HT1080 (cell line): ENCODE measurements around the gene EPB42. TPM values are rescaled to one million over a fixed set of nuclear protein-coding genes. Genes with fewer than 3 reads are reported as not detected.
"Not testable (repeated sequence)": the region's sequence is repeated elsewhere in the genome, so short reads cannot be mapped to it uniquely, and the experiment has no call there.

Source experiments
- DNase-seq: peaks from one replicate; pipeline ENCODE4 v3.0.0-alpha.2; 2015; ENCODE audit warnings: low read depth
- total RNA-seq: library from RNA; depleted of rRNA; stranded (reverse); fragments of >200 nt; shearing (Covaris generic); gene quantifications from 2 replicates; pipeline ENCODE4 v1.2.3, GENCODE V29; 2014

The EPB42 gene
- total RNA-seq, 1 experiment from 2014 or later, result not detected

DNA sequence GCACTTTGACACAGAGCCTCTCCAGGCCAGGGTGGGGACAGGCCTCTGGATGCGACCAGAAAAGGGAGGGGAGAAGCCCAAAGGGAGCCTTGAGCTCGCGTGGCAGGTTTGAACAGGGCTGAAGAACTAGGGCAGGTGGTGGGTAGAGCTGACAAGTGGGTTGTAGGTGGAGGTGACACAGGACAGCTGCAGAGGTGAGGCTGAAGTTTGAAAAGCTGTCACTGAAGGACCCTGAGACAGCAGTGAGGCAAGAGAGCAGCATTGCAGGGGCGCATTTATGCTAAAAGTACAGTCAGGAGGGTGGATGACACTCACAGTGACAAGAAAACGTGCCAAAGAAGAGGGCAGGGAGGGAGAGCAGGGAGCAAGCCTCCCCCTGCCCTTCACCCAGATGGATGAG is 21.8 kb upstream of the EPB42 start:
- no peak for DNase-seq

DNA sequence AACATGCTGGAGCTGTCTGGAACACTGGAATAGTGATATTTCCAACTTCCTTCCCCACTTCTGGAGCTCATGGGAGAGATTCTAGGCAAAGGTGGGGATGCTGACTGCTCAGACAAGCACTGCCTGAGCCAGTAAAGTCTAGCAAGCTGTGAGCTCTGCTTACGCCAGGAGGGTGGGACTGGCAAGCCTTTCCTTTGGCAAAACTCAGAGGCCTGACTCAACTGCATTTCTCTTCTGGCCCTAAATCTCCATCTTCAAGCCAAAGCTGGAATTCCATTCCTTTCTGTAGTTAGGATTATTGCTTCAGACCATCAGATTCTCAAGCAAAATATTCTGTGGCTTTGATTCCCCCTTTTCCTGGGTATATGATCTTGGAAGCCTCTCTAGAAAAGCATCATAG is 20.3 kb upstream of the EPB42 start:
- no peak for DNase-seq

DNA sequence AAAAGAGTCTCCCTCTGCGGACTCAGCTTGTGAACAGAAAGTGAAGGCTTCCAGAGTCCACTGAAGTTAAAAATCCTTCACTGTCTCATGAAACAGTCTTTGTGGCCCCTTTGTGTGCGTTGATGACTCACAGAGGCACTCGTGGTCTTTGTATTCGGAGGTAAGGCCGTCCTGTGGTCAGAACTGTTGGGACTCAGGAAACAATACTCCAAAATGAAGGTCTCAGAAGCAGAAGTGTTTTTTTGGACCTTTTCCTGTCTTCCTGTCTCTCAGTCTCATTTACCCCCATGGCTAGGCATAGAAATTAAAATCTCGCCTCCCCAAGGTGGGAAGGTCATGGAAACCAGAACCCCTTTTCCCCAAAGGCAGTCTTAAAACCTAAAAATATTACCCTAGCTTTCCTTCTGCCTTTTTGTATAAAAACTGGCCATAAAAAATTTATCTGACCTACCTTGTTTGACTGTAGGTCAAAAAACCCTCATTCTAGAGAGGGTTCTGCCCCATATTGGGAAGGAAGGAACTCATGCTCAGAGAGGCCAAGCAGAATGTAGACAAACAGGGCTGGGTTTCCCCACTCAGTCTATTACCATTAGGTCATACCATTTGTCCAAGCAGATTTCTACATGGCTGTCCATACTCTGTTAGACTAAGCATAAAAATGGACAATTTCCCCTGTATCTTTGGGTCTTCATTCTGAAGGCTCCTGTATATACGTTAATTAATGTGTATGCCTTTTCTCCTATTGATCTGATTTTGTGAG is 19.1 kb upstream of the EPB42 start:
- peak; percentile 86 for DNase-seq

DNA sequence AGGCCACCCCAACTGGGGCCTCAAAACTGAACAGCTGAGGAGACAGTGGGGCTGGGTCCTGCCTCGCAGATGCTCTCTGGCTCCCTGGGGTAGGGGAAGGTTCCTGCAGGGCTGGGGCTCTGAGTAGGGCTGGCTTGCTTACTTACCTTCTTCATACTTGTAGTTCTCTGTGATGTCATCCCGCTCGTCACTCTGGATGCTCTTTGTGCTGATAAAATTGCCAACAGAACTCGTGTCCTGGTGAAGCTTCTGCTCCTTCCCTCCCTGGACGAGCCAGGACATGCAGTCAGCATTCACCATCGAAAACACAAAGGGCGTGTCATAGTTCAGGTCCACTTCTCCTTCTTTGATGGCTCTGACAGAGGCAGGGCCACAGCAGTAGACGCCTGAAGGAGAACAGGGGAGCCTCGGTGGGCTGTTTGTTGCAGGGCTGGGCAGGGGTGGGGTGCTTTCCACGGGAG is 17.9 kb upstream of the EPB42 start:
- DNase-seq, result no peak

DNA sequence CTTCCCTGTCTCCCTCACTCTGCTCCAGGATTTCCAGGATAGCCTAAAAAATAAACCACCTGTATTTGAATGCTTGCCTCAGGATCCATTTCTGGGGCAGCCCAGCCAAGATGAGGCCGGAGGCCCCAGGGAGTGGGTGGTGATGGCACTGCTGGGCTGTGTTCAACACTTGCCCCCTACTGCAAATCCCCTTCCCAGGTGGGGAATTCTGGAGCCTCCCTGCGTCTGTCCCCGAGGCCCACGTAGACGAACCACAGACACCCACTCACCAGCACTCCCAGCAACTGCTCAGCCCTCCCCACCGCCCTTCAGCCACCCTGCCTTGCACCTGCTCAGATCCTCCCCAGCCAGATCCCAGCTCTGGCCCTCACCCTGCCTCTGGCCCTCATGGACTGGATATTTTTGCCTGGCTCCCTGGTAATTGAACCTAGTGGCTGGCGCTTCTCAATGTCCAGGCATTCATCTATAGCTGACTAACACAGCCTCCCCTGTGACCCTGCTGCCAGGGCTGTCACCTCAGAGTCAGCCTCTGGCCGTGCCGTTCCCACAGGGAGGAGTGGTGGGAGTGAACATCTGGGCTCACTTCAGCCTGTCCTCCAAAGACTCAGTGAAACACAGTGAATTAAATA is 17.1 kb upstream of the EPB42 start:
- DNase-seq, result no peak

DNA sequence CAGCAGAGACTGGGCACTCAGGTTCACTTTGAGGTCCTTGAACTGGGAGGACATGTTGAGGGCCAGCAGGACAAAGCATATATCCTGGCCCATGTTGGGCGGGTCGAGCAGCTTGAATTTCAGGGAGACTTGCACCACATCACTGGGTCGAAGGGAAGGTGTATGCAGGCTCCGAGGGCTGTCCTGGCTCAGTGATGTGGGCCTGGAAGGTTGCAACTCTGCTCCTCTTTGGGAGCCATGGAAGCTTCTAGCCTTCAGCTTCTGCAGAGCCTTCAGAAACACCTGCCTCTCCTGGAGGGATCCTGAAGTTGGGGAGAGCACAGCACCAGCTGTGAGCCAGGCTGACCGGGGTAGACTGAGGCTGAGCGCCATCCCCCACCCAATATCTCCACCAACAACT is 14.7 kb upstream of the EPB42 start:
- no peak for DNase-seq

DNA sequence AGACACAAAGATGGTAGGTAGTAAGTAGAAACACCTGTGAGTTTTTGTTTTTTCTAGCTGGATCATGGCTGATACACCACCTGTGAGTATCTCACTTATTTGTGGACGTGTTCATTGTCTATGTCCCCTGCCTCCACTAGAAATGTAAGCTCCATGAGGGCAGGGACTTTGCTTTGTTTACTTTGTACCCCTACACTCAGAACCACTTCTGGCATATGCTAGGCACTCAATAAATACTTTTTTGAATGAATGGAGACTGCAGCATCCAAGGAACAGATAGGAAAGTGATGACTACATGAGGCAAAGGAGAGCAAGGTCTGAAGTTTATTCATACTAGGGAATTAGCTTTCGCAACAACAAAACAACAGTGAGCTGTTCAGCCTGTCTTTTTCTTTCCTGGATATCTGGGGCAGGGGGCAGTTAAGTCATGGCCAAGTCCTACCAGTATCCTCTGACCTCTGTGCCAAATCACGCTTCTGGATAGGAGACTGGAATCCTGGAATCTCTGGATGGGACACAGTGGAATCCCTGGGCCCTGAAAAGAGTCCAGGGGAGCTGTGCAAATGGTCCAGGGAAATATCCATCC is 11.6 kb upstream of the EPB42 start:
- no peak for DNase-seq

DNA sequence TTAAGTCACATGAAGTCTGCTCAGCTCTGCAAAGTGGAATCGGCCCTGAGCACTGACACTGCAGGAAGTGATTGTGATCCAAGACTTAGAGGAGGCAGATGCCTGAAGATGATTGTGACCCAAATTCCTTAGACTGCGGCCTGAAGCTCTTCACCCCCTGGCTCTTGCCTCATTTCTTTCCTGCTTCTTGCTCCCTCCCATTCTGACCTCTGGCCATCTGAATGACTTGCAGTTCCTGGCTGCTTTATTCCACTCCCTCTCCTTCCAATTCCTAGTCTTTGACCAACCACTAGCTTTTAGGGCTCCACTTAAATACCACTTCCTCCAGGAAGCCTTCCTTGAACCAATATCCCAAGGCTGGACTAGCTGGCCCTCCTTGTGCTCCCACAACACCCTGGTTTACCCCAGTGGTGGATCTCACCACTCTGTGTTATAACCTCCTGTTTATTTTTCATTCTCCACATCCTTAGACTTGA is 9.9 kb upstream of the EPB42 start:
- DNase-seq, result no peak

DNA sequence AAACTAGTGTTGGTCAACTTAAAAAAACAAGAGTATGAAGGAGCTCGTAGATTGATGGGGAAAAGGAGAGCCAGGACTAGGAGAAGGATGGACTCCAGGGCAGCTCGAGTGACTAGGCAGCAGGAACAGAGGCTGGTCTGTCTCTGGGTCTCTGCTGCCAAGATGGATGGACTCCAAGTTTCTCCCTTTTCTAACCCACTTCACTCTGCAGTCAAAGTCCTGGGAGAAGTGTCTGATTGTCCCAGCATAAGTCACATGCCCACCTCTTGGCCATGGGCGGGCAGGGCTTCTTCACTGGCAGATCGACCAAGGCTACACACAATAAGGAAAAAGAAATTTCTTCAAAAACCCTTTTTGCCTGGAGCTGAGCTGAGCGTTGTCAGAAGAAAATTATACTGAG is 9.2 kb upstream of the EPB42 start:
- no peak for DNase-seq

DNA sequence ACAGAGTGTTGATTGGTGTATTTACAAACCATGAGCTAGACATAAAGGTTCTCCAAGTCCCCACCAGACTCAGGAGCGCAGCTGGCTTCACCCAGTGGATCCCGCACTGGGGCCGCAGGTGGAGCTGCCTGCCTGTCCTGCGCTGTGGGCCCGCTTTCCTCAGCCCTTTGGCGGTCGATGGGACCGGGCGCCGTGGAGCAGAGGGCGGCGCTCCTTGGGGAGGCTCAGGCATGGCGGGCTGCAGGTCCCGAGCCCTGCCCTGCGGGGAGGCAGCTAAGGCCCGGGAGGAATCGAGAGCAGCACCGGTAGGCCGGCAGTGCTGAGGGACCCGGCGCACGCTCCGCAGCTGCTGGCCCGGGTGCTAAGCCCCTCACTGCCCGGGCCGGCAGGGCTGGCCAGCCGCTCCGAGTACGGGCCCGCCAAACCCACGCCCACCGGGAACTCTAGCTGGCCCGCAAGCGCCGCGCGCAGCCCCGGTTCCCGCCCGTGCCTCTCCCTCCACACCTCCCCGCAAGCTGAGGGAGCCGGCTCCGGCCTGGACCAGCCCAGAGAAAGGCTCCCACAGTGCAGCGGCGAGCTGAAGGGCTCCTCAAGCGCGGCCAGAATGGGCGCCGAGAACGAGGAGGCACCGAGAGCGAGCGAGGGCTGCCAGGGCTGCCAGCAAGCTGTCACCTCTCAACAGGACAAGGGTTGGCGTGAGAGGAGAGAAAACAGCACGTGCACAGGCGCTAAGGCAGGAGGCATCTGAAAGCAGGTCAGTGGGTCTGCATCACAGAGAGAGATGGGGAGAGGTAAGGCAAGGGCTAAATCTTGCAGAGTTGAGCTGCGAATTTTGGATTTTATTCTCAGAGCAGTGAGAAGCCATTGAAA is 5.9 kb upstream of the EPB42 start:
- DNase-seq, result no peak

DNA sequence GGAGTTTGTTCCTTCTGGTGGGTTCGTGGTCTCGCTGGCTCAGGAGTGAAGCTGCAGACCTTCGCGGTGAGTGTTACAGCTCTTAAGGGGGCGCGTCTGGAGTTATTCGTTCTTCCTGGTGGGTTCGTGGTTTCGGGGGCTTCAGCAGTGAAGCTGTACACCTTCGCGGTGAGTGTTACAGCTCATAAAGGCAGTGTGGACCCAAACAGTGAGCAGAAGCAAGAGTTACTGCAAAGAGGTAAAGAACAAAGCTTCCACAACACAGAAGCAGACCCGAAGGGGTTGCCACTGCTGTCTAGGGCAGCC is 5.1 kb upstream of the EPB42 start:
- DNase-seq, result not testable (repeated sequence)

DNA sequence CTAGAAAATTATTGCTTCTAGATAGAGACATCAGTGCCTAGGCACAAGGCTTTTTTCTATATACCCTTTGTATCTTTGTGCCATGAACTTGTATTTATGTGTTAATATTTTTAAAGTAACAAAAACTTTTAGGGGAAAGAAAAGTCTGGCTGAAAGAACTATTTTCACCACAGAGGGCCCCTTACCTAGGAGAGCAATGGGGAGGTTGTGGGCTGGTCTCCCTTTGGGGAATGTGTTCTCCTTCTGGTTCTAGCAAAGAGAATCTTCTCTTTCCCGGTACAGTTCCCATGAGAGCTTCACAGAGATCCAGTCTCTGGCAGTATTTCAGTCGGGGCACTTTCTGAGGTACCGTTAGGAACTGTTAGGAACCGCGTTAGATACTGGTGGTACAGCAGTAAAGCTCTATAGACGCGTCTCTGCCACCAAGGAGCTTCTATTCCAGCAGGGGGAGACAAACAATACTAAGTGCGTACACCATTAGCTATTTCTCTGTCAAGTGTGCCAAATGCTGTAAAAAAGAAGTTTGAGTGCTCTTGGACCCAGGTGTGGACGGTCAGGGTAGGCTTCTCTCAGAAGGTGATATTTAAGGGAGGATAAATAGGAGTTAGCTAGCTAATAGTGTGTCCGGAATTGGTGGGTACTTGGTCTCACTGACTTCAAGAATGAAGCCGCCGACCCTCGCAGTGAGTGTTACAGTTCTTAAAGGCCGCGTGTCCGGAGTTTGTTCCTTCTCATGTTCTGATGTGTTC is 4.6 kb upstream of the EPB42 start:
- DNase-seq, result peak; percentile 55

DNA sequence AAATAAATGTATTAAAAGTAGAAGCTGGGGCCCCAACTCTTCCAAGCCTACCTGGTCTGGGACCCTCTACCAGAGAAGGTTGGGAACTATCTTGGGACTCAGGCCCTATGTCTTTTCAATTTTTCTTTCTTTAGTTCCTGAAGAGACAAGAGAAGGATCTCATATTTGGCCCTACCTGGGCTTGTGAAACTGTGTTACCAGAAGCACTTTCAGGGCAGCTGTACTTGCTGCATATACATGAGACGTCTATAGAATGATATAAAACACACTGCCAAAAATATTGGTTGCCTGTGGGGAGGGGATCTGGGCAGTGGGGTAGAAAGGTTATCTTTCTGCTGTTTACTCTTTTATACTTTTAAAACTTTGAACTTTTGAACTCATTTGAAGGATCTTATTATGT is 604 bp upstream of the EPB42 start:
- DNase-seq, result no peak

DNA sequence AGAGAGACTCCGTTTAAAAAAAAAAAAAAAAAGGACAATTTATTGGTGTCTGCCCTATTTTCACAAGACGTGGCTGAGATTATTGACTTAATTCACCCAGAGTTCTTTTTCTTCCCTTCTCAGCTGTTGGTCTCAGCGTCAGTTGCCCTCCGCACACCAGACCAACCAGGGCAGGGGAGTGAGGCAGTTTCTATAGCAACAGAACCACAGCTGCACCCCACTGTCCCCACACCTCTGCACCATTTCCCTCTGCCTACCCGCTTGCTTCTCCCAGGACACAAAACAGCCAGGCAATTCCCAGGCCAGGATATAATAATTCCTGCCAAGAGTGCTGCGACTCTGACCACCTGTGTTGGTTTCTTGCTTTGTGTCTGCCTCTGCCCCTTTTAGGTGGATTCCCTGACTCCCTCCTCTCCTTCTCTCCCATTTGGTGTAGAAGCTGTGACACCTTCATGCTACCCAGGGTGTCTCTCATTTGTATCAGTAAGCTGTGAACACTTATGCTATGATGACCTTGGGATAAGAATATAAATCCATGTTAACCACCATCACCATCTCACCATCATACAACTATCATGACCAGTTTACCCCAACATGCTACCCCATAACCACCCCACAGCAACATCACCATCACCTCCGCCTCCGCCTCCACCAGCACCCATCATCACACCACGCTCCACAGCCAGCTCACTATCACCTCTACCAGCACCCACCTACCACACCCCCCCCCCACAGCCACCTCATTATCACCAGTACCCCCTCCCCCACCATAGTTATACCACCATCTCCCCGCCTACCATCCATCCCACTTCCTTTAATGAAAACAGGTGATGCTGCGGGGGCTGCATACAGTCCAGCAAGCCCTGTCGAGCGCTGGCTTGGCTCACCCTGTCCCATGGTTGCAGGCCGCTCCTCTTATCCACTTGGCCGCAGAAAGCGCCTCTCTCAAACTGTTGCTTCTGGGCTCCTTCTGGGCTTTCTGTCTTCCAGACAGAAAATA is 589 bp downstream of the EPB42 start:
- no peak for DNase-seq

DNA sequence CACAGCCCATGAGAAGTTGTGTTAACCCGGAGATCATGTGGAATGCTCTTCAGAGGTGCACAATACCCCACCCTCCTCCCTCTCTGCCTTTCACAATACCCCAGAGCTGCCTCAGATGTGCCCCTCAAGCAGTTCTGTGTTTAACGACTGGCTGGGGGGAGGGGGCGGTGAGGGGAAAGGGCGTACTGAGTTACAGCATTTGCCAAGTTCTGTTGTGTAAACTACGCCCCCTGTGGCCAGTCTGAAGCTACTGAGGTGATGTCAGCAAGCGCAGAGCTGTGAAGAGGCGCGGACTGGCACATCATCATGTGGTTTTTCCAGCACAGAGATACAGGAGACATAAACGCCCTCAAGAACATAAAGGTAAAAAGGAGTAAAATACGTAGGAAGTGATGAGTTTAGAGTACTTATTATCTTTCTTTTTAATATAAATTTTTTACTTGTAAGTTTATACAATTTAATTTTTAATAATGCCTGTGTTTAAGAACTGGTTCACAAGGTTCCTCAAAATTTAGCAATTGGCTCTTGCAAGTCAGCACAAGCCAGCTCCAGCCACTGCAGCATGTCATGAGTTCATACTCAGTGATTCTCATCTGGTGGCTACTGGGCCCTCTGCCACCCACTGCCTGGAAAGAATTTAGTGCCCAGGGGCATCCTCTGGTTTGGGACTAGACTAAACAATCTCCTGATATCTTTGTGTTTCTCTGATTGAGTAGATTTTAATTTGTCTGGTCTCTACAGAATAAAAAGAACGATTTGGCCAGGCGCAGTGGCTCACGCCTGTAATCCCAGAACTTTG is 1.7 kb downstream of the EPB42 start:
- DNase-seq, result no peak

DNA sequence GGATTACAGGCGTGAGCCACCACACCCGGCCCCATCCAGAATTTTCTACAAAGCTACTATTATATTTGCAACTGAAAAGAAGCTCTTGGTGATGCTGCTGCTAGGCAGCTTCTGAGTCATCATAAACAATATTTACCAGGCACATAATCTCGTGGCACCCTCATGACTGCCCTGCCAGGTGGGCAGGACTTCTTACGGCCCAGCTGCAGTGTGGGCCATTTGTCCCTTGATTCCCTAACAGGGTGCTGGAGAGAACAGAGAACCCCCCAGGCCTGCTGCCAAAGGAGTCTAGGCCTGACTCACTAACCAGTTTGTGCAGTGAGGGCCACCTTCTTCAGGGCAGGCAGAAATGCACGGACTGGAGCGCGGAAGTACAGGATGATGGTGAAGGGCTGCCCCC is 4.9 kb downstream of the EPB42 start:
- DNase-seq, result peak; percentile 72

DNA sequence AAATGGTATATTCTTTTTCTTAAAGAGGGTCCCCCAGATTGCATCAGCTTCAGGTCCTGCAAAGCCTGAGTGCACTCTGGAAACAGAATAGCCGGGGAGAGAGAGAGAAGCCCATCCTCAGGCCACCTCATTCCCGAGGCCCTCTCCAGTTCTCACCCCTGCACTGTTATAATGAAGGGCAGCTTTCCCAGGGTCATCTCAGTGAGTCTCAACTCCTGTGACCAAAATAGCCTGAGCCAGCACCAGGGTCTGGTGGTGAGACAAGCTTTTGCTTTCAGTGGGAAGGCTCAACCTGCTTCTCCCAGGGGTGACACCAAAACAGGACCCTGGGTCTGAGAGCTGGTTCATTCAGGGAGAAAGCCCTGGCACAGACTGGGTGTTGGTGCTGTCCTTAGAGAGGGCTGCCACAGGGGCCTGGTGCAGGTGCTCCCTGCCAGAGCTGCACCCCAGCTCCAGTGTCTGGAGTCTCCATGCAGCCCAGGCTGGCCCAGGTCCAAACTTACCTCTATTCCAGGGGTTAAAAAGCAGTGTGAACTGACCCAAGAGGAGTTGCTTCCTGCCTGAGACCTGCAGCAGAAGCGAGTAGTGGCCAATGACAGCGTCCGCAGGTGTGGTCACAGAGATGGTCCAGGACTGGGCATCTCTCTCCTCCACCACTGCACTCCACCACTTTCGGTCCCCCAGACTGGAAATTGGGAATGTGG is 6.1 kb downstream of the EPB42 start:
- DNase-seq, result no peak

DNA sequence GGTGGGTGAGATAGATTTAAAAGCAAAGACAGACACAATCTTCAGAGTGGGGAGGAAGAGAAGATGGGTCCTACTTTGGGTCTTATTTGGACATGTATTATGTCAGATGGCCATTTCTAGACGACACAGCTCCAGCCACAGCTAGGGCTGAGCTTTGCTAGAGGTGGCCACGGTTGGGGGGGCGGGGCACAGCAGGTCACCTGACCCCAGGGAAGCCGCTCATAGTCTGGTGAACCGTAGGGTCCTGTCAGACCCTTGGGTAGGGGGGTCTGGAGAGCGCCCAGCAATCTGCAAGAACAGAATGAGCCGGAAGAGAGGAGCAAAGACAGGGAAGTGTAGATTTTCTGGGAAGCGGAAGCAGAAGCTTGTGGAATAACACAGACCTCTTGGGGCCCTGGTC is 6.6 kb downstream of the EPB42 start:
- no peak for DNase-seq
